ENCODE data around the gene SHB.

Gene SHB, protein sequence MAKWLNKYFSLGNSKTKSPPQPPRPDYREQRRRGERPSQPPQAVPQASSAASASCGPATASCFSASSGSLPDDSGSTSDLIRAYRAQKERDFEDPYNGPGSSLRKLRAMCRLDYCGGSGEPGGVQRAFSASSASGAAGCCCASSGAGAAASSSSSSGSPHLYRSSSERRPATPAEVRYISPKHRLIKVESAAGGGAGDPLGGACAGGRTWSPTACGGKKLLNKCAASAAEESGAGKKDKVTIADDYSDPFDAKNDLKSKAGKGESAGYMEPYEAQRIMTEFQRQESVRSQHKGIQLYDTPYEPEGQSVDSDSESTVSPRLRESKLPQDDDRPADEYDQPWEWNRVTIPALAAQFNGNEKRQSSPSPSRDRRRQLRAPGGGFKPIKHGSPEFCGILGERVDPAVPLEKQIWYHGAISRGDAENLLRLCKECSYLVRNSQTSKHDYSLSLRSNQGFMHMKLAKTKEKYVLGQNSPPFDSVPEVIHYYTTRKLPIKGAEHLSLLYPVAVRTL

DNA sequence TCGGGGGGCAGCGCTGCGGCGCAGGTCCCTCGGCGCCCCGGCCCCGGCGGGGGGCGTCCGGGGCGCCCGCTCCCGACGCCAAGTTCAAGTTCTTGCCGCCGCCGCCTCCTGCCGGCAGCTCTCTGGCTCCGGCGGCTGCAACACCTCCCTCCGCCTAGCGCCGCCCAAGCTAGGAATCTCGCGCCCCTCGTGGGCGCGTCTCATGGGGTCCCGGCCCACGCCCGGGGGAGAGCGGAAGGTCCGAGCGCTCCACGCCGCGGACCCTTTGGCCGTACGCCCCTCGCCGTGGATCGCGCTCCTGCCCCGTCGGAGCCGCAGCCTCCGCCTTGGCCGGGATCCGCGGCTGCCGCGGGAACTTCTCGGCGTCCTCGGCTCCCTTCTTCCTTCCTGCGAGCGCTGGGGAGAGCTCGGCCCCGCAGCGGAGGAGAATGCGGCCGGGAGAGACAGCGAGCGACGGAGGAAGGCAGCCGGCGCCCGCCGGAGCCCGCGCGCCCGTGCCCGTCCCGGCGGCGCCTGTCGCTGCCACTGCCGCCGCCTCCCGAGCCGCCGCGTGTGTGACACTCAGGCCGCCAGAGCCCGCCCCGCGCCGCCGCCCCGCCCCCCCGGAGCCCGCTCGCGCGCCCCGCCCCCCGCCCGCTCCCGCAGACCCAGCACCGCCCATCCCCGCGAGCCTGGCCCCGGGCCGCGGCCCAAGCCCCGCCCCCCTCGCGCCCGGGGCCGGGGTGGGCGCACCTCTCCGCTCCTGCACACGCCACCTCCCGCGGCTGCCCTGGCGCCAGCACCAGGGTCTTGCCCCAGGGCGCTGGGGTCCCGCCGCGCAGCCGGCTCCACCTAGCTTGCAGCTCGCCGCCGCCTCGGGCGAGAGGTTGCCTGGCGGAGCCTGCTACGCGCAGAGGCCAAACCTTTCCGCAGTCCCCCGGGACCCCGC lies at the start of gene SHB:
Gene SHB, minus strand, starts transcription at position 527 of the 928 bp plus-strand sequence. CDS start 582 bp downstream, outside the sequence.
- peak; percentile 83 for DNase-seq

DNA sequence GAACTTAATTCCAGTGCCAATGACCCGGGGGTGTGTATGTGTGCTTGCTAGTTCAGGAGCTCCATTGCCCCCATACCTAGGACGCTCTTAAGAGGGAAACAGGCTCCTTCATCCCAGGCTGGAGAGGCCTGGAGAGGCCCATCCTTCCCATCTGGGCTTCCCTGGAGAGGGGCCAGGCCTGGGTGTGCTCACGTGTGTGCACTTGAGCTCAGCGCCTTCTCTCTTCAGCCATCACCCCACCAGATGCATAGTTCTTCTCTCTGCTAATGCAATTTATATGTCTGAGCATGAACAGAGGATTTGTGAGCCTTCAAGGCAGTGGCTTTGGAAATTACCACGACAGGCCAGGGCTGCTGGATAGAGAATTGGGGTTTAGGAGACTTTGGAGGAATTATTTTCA lies 48.6 kb upstream of the SHB start:
- no peak for DNase-seq

DNA sequence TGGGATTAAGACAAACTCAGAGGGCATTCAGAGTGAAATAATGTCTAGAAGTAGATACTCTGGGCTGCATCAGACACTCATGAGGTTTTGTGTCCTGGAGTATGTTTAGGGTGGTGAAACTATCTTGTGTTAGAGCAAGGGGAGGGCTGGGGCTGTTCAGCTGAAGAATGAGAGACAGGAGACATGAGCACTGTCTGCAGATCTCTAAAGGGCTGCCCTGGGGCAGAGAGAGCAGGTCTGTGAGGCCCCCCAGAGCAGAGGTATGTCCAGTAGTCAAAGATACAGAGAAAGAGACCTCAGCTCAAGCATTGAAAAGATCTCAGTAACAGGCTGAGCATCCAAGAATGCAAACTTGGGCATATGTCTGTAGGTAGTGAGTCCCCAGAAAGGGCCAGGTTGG lies 45.9 kb upstream of the SHB start:
- DNase-seq = no peak

DNA sequence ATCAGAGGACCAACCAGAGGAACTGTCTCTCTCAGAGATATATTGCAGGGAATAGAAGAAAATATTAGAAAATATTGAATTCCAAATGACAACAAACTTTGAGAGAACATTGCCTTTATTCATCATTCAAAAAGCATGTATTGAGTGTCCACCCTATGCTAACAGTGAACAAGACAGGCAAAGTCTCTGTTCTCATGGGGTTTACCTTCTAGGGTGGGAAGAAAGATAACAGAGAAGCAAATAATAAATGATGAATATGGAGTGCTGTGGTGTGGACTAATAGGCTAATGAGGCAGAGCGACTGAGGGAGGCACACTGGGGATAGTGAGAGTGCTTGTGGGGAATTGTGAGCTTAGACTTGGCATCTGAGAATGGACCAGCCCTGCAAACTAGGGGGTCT lies 43.4 kb upstream of the SHB start:
- DNase-seq = no peak

DNA sequence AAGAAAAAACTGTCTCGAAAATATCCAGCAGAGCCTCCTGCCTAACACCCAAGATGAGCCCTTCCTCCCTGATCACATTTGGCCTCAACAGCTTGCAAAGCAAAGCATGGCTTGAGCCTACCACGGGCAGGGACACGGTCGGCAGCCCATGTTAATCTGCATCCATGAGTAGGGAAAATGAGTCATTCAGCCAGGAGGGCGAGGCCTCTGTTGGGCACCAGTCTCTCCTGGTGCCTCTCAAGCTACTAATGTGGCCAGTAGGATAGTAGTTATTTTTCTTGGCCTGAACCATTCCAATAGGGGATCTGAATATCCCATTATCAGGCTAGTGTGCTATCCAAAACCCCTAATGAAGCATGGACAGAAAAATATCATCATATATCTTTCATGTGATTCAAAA lies 43.0 kb upstream of the SHB start:
- DNase-seq = no peak

DNA sequence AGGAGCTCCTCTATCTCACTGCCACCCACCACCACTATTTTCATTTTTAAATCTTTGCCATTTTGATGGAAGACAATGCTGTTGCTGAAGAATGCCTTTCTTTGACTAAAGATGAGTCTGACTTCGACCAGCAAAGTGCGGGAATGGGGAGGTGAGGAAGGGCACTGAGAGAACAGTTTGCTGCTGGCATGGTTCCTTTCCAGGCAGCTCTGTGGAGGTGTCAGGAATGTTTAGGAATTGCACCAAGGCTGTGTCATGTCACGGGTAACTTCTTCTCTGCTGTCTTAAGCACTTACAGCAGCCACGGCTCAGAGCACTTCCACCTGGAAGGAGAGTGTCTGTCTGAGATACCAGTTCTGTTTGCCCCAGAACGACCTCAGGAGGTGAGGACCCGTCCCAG lies 41.4 kb upstream of the SHB start:
- DNase-seq = no peak

DNA sequence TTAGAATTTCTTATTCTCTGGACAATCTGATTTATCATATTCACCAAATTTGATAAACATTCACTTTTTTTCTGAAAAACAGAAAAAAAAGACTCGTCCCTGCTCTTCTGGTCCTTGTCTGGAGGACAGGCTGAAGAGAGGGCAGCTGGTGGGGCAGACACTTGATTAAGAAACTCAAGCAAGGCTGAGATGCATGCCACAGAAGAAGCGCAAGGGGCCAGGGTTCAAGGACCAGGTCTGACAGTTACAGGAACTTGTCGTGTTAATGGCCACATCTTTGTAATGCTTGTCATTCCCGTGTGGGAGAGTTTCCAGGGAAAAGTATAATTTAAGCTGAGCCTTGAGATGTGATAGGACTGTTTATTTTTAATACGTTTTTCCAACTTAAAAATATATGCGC lies 40.6 kb upstream of the SHB start:
- DNase-seq = no peak

DNA sequence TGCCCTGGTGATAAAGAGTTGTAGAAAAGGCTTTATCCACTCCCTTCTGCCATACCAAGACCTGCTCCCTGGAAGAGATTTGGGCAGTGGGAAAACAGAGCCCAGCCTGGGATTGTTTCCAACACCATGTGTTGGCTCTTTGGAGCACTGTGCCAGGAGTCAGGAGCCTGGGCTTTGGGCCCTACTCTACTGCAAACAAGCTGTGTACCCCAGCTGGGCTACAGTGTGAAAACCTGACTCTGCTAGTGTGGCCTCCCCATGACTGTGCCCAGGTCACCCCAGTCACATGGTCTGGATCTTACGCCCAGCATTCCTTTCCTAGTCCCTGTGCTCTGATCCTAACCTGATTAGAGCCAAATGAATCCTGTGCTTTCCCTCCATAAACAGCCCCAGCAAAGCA lies 39.3 kb upstream of the SHB start:
- DNase-seq = no peak

DNA sequence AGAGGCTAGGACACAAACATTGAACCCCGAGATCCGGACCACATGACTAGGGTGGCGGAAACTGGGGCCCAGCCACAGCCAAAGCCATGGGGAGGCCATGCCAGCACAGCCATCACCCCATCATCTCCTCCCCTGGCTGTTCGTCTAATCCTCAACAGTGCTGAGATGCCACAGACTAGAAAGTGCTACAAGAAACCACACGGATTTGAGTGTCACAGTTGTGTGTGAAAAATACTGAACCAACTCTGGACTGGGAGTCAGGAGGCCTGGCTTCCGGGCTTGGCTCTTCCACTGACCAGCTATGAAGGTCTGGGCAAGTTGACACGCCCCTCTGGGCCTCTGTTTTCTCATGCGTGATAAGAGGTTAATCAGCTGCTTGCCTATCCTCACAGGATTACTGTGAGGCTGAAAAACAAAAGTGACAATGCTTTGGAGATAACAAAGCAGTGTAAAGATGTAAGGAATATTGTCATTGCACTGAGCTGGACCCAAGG lies 38.8 kb upstream of the SHB start:
- no peak for DNase-seq

DNA sequence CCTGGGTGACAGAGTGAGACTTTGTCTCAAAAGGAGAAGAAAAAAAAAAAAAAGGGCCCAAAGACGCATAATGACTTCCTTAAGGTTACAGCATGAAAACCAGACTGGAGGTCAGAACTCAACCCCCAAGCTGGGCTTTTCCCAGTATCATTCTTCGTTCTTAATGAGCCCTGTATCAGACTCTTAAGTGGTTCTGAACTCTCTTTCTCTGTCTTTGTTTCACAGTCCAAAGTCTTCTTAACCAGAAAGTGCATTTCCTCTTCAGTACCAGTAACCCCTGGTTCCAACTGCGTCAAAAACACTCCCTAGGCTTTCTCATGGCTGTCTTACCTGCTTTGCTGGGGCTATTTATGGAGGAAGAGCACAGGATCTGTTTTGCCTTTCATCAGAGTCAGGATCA lies 38.4 kb upstream of the SHB start:
- DNase-seq = no peak

DNA sequence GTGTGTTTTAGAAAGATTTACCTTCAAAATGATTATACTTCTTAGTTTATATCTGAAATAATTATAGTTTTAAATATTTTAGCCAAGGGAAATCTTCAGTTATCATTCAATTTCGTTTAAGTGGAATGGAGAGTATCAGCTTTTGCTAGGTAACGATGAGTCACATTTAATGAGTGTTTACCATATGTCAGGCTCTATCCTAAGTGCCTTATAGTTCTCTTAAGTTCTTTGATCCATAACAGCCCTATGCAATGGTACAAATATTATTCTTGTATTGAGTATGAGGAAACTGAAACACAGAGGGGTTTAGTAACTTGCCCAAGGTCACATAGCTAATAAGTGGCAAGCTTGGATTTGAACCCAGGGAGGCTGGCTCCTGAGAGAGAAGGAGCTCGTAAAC lies 37.5 kb upstream of the SHB start:
- no peak for DNase-seq

DNA sequence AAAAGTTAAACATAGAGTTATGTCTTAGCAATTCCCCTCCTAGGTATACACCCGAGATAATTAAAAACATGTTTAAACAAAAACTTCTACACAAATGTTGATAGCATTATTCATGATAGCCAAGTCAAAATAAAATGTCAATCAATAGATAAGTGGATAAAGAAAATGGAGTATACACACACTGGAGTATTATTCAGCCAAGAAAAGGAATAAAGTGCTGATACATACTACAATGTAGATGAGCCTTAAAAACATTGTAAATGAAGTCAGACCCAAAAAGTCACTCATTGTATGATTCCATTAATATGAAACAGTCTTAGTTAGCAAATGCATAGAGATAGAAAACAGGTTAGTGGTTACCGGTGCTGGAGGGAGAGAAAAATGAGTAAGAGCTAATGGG lies 34.3 kb upstream of the SHB start:
- DNase-seq = no peak

DNA sequence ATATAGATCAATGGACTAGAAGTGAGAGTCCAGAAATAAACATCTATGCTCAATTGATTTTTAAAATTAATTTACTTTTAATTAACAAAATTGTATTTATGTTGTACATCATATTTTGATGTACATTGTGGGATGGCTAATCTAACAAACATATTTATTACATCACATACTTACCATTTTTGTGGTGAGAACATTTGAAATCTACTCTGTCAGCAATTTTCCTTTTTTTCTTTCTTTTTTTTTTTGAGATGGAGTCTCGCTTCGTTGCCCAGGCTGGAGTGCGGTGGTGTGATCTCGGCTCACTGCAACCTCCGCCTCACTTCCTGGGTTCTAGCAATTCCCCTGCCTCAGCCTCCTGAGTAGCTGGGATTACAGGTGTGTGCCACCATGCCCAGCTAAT lies 32.4 kb upstream of the SHB start:
- no peak for DNase-seq

DNA sequence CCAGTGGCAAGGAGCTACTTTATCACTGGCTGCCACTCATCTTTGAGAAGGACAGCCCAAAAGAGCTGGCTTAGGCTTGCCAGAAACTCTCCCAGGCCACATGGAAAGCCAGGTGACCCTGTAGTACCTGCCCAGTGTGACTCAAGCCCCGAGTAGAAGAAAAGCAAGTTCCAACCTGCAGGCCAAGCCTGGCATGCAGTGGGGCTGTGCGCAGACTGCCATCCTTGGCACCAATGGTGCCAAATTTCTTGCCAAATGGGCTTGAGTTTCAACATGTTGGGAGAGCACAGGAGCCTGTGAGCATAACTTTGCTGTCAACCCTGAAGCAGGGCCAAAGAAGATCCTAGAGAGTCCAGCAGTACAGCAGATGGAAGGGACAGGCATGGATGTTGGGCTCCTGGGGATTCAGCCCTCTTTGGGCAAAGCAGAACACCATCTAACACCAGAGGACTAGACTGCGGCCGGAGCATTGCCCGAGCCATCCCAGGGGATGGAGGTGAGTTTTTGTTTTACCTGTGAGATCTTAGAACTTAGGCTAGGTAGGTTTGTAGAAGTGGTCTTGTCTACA lies 27.3 kb upstream of the SHB start:
- no peak for DNase-seq

DNA sequence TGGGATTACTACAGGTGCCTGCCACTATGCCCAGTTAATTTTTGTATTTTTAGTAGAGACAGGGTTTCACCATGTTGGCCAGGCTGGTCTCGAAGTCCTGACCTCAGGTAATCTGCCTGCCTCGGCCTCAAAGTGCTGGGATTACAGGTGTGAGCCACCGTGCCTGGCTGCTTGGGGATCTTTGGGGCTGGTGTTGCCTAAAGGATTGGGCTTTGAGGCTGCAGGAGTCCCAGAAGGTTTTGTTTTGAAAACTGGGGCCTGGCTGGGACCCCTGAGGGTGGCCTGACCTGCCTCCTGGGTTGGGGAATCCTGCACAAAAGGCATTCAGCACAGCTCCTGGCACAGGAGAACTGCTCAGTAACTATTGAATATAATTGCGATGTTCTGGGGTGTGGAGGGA lies 25.1 kb upstream of the SHB start:
- DNase-seq = no peak

DNA sequence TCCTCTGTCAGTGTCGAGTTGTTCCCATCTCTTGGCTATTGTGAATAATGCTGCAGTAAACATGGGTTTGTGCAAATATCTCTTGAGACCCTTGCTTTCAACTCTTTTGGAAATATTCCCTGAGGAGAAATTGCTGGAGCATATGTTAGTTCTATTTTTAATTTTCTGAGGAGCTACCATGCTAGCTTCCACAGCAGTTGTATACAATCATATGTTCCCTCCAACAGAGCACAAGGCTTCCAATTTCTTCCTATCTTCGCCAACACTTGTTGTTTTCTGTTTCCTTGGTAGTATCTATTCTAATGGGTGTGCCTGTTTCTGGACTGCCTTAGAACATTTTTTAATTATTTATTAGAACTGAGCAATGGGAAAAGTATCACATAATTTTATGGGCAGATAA lies 23.6 kb upstream of the SHB start:
- no peak for DNase-seq

DNA sequence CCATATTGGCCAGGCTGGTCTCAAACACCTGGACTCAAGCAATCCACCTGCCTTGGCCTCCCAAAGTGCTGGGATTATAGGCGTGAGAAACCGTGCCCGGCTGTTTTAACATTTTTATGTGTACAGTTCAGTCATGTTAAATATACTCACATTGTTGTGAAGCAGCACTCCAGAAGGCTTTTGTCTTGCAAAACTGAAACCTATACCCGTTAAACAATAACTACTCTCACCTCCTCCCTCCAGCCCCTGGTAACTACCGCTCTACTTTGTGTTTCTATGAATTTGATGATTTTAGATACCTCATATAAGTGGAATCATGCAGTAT lies 23.1 kb upstream of the SHB start:
- no peak for DNase-seq

DNA sequence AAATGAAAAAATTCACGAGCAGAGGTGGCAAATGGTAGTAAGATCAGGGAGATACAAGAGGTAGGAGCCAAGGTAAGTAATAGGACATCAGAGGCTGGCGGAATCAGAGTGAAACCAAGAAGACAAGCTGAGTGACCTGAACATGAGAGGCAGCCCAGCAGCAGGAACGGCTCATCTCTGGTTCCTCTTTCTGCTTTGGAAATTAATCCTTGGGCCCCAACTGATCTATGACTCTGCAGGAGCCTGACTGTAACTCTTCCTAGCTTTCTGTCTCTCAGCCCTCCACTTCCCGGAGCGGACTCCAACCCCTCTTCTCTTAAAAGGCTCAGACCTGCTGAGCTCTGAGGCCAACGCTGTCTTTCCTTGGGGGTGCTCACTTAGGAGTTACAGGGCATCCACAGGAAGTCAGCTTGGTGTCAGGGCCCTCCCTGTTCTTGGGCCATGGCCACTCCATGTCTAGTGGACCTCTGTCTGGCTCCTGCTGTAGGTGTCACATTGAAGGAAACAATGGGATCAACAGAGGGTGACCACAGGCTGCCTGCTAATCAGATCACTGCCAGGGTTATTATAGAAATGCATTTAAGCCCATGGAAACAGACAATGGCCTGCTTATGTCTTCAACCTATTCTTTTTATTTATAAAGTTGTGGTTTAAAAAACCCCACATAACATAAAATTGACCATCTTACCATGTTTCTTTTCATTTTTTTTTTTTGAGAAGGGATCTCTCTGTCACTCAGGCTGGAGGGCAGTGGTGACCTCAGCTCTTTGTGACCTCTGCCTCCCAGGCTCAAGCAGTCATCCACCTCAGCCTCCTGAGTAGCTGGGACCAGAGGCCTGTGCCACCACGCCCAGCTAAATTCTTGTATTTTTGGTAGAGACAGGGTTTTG lies 22.5 kb upstream of the SHB start:
- no peak for DNase-seq

DNA sequence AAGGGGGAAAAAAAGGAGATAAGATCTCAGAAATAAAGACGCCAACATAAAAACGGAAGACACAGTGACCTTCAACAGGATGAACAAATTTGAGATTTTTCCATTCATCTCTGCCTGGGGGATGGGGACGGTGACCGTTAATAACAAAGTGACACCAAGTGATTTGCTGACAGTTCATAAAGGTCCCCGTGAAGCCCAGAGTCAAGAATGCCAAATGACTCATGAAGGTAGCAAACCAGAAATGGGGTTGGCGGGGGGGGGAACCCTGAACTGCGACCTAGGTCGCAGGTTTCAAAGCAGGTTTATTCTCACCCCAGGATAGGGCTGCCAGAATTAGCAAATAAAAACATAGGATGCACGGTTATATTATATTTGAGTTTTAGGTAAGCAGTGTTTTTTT lies 21.1 kb upstream of the SHB start:
- no peak for DNase-seq

DNA sequence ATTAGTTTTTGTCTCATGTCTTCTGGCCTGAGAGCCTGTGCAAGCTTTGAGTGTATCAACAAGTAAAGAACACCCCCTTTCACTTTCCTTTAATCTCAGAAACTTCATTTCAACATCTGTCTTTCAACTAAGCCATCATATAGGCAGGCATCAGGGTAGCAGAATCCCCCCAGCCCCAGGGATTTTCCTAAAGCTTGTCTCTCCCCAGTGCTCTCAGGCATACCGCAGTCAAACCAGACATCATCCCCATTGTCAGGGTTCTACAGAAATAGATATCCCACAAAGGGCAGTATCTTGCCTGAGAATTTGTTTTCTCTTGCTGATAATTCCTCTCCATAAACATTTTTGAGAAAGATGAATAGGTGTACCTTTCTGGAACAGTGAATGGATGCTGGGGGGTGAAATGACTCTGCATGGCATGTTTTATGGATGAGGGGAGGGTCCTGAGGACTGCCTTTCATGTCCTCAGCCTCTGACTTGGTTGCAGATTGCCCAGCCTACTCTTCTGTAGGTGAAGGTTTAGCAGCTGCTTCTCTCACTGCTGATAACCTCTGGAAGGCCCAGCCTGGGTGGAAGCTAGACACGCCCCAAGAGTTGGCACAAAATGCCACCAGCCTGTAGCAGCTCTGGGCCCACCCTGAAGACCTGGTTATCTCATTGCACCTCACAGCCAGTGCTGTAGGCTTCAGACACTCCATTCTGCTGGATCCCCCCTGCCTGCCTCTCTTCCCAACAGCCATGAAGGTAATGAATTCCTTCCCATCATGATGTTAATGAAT lies 20.5 kb upstream of the SHB start:
- DNase-seq = no peak

DNA sequence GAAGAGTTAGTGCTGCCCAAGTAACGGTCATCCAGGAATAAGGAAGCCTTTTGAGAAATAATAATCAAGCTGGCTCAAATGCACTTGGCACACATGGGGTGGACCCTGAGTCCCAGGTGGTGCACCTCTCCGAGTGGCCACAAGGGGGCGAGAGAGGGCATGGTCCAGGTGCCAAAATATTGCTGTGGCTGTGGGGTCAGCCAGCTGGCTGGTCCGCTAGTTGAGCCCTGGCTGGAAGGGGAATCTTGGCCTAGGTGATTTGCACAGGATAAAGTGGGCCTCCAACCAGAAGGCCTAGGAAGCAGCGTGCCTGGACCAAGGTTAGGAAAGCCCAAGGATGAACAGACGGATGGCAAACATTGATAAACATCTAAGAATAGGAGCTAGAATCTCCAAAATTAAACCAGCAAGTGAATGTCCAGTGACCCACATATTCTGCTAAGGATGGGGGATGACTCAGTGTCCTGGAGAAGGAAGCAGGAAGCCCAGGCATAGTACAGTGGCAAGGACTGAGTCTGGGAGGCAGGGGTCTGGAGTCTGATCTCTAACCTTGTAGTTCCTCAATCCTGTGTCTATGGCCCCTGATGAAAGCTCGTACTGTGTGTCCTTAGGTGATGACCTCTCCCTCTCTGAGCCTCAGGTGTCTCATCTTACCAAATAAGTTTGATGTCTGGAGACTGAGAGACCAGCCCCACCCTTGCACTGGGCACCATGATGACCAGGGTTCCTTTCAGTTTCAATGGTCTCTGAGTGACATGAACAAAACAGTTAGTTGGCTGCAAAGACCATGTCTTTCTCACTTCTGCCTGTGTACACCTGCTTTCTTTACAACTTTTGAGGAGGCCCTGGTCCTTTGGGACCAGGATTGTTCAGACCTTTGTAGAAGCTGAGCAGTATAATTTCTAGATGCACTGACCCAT lies 19.2 kb upstream of the SHB start:
- DNase-seq = peak; percentile 76

Measured in activated CD8-positive, alpha-beta memory T cell treated with anti-CD3 and anti-CD28 coated beads, Interleukin-2, amount 50 U/mL, for 4 hours (primary cell).